Body of pancreas (tissue), 4 donors: Measurements from ENCODE around the gene SENP8. TPM values are rescaled to one million over a fixed set of nuclear protein-coding genes. Genes with fewer than 3 reads are reported as not detected.

ENCODE experiments used
- ATAC-seq: fragments of 150-250 bp; one replicate; pipeline ENCODE4 v1.9.1; 2016
- DNase-seq, 4 donors: peaks; one replicate each; pipeline ENCODE4 v3.0.0-alpha.2; 2019
- H3K27ac ChIP-seq, 4 donors: fragments of 200-600 bp; sonication (generic); 1 replicate in 3 of 4; 2 replicates in 1 of 4; pipeline versions ENCODE4 v1.5.1 to v1.6.1; 2016 to 2019; ENCODE audit warnings: mild to moderate bottlenecking in 1 of 4, mixed read lengths in 1 of 4, moderate library complexity in 1 of 4
- H3K27me3 ChIP-seq, 2 donors: fragments of 200-600 bp; sonication (generic); one replicate each; pipeline ENCODE4 v1.6.0; 2016; ENCODE audit warnings: mild to moderate bottlenecking in 1 of 2
- H3K36me3 ChIP-seq, 2 donors: fragments of 200-600 bp; sonication (generic); replicated peaks in 1 of 2; 2 replicates each; pipeline ENCODE4 v1.5.1; 2016; ENCODE audit warnings: low read depth in 2 of 2; ENCODE audit not compliant: insufficient read depth in 1 of 2
- H3K4me1 ChIP-seq: fragments of 200-600 bp; sonication (generic); one replicate; pipeline ENCODE4 v1.6.0; 2016
- H3K4me3 ChIP-seq, 2 donors: fragments of 200-600 bp; sonication (generic); 1 replicate in 1 of 2; 2 replicates in 1 of 2; pipeline ENCODE4 v1.5.1; 2016 to 2019
- H3K9me3 ChIP-seq, 3 donors: fragments of 200-600 bp; sonication (generic); 1 replicate in 2 of 3; 2 replicates in 1 of 3; pipeline ENCODE4 v1.5.1; 2016
- CTCF ChIP-seq, 7 experiments: fragments of 450-650 bp in 4 of 7; fragments of 200-600 bp in 3 of 7; sonication (generic) in 3 of 7; IDR thresholded peaks; one replicate each; pipeline ENCODE4 v1.5.1; 2016 to 2019; ENCODE audit warnings: antibody characterized with exemption in 7 of 7
- POLR2A ChIP-seq, 3 donors: fragments of 450-650 bp; IDR thresholded peaks; one replicate each; pipeline ENCODE4 v1.6.1; 2016; ENCODE audit warnings: antibody characterized with exemption in 3 of 3, mild to moderate bottlenecking in 2 of 3
- WGBS, 2 donors: methylation state at CpG; one replicate each; pipeline ENCODE4 v1.1.5; 2017; 5-methylcytosine and 5-hydroxymethylcytosine counted together
- intact Hi-C: fragments of 100-400 bp; cut with DNase I; formaldehyde crosslinking; loops from one replicate; pipeline ENCODE4 v1.15.1; 2023
- total RNA-seq, 2 donors: library from RNA; depleted of rRNA; stranded (reverse); fragments of >200 nt; gene quantifications; one replicate each; pipeline ENCODE4 v1.1.0, GENCODE V29; 2016

The SENP8 gene
- total RNA-seq, 2 donors from 2014 or later: 2.1 to 5.3 TPM

- H3K36me3 ChIP-seq: no peaks in the 10 kb centered on the region
- no peak overlapping the region for H3K27ac ChIP-seq
- no peak for DNase-seq
- no peaks in the 10 kb centered on the region for H3K9me3 ChIP-seq
- intact Hi-C loops: no loop called here
- no peak for TF ChIP-seq CTCF (IDR thresholded peaks at IDR 0.05)
- no peak for TF ChIP-seq POLR2A (IDR thresholded peaks at IDR 0.05)
- H3K4me1 ChIP-seq: peaks cover 6% of the 10 kb centered on the region
- 89% methylated on average over 3 of the region's 3 CpGs for WGBS, 2 donors
- H3K4me3 ChIP-seq: no peak overlapping the region
- ATAC-seq: no peak
- H3K27me3 ChIP-seq: no peaks in the 10 kb centered on the region
These were observed 28.0 kb downstream of the SENP8 start for GRCh38 chr15:72146221-72146620.

- no peaks in the 10 kb centered on the region for H3K27me3 ChIP-seq
- intact Hi-C loops: no loop called here
- H3K4me3 ChIP-seq: no peak overlapping the region
- DNase-seq: no peak
- no peak for TF ChIP-seq POLR2A (IDR thresholded peaks at IDR 0.05)
- TF ChIP-seq CTCF (IDR thresholded peaks at IDR 0.05): no peak
- no peaks in the 10 kb centered on the region for H3K4me1 ChIP-seq
- no peaks in the 10 kb centered on the region for H3K9me3 ChIP-seq
- H3K27ac ChIP-seq: no peak overlapping the region
- ATAC-seq: no peak
- H3K36me3 ChIP-seq: no peaks in the 10 kb centered on the region
These were observed 28.7 kb downstream of the SENP8 start for GRCh38 chr15:72146934-72147333.

- no peaks in the 10 kb centered on the region for H3K9me3 ChIP-seq
- 61 to 77% methylated on average over 2 of the region's 2 CpGs for WGBS, 2 donors
- H3K36me3 ChIP-seq: no peaks in the 10 kb centered on the region
- H3K4me3 ChIP-seq: no peak overlapping the region
- no peak overlapping the region for H3K27ac ChIP-seq
- intact Hi-C loops: no loop called here
- TF ChIP-seq CTCF (IDR thresholded peaks at IDR 0.05): no peak
- no peak for TF ChIP-seq POLR2A (IDR thresholded peaks at IDR 0.05)
- no peaks in the 10 kb centered on the region for H3K27me3 ChIP-seq
- no peak for ATAC-seq
- DNase-seq: no peak
- no peaks in the 10 kb centered on the region for H3K4me1 ChIP-seq
These were observed 29.2 kb downstream of the SENP8 start for GRCh38 chr15:72147418-72147817.

- TF ChIP-seq POLR2A (IDR thresholded peaks at IDR 0.05): no peak
- TF ChIP-seq CTCF (IDR thresholded peaks at IDR 0.05): no peak
- intact Hi-C loops: loop anchor here (10.0 kb wide), 1 partner anchor 349 kb away; no protein-coding TSS in a partner anchor
- WGBS, 2 donors: 63 to 69% methylated on average over 5 of the region's 5 CpGs
These were observed 35.2 kb downstream of the SENP8 start for GRCh38 chr15:72153269-72154000.

GRCh38 chr15:72154316-72154715, 36.1 kb downstream of the SENP8 start:
- Histone ChIP-seq H3K4me1 (peaks cover 33% of the 10 kb centered on the region), H3K27ac (peak overlapping the region; percentile 60 to 87 (median 82)), H3K4me3 (no peak overlapping the region), H3K27me3 (no peaks in the 10 kb centered on the region), H3K36me3 (no peaks in the 10 kb centered on the region), H3K9me3 (no peaks in the 10 kb centered on the region)
- ATAC-seq (no peak), DNase-seq (no peak)
- 94 to 95% methylated on average over 7 of the region's 7 CpGs for WGBS, 2 donors
- intact Hi-C loops: loop anchor here (10.0 kb wide), 1 partner anchor 350 kb away; no protein-coding TSS in a partner anchor
- no peak for TF ChIP-seq CTCF (IDR thresholded peaks at IDR 0.05)
- TF ChIP-seq POLR2A (IDR thresholded peaks at IDR 0.05): no peak

More at GRCh38 chr15:72153269-72154000, 35.2 kb downstream of the SENP8 start:
- H3K27me3 ChIP-seq: no peaks in the 10 kb centered on the region
- H3K4me3 ChIP-seq: no peak overlapping the region
- DNase-seq (no peak), ATAC-seq (no peak)
- no peak overlapping the region for H3K27ac ChIP-seq
- peaks cover 33% of the 10 kb centered on the region for H3K4me1 ChIP-seq
- no peaks in the 10 kb centered on the region for H3K9me3 ChIP-seq
- no peaks in the 10 kb centered on the region for H3K36me3 ChIP-seq
